Fibroblast of villous mesenchyme (primary cell): Measurements from ENCODE around the gene ZNF19. TPM values are rescaled to one million over a fixed set of nuclear protein-coding genes. Genes with fewer than 3 reads are reported as not detected.

Source experiments
- DNase-seq: peaks from one replicate; pipeline ENCODE4 v3.0.0-alpha.2; 2010; ENCODE audit warnings: low read depth
- H3K4me3 ChIP-seq: 2 replicates; pipeline ENCODE4 v1.5.1; 2011; ENCODE audit warnings: low read depth, mild to moderate bottlenecking, low read length
- CTCF ChIP-seq: IDR thresholded peaks from 2 replicates; pipeline ENCODE4 v1.5.1; 2012; ENCODE audit warnings: low read depth, mild to moderate bottlenecking, low read length; ENCODE audit not compliant: insufficient read depth
- total RNA-seq: library from RNA; depleted of rRNA; stranded (reverse); fragments of >200 nt; gene quantifications from 2 replicates; pipeline ENCODE4 v1.2.3, GENCODE V29; 2012

The ZNF19 gene
- 2.2 and 2.6 TPM in 2 replicates for total RNA-seq

GRCh38 chr16:71489122-71489521 is at the start of gene ZNF19:
ZNF19 (minus strand) TSS chr16:71489324; CDS start chr16:71482114, 7,210 bp downstream.
- DNase-seq = no peak
- H3K4me3 ChIP-seq = no peak within 1 kb of the TSS
- no peak for TF ChIP-seq CTCF

- no peak overlapping the region for H3K4me3 ChIP-seq
- TF ChIP-seq CTCF = peak; percentile 61
- peak; percentile 39 for DNase-seq
Measured at GRCh38 chr16:71537643-71538042, 48.5 kb upstream of the ZNF19 start.

- no peak for DNase-seq
- H3K4me3 ChIP-seq = no peak overlapping the region
- no peak for TF ChIP-seq CTCF
Measured at GRCh38 chr16:71536752-71537499, 47.8 kb upstream of the ZNF19 start.

- DNase-seq = no peak
- TF ChIP-seq CTCF = no peak
- no peak overlapping the region for H3K4me3 ChIP-seq
Measured at GRCh38 chr16:71532366-71532765, 43.2 kb upstream of the ZNF19 start.

GRCh38 chr16:71528863-71529262 is 39.7 kb upstream of the ZNF19 start:
- TF ChIP-seq CTCF = no peak
- H3K4me3 ChIP-seq = no peak overlapping the region
- no peak for DNase-seq

- DNase-seq = no peak
- TF ChIP-seq CTCF = no peak
- H3K4me3 ChIP-seq = no peak overlapping the region
Measured at GRCh38 chr16:71528257-71528656, 39.1 kb upstream of the ZNF19 start.
